Stimulated activated CD8-positive, alpha-beta memory T cell treated with anti-CD3 and anti-CD28 coated beads, Interleukin-7, amount 100 ng/mL, for 48 hours (primary cell): Measurements from ENCODE around the gene SLC26A2.
"Not testable (repeated sequence)": the region's sequence is repeated elsewhere in the genome, so short reads cannot be mapped to it uniquely, and the experiment has no call there.

Experiments
- DNase-seq, 2 donors: peaks; one replicate each; pipeline ENCODE4 v3.0.0-alpha.2; 2020; ENCODE audit warnings: low read depth in 1 of 2; ENCODE audit errors: extremely low read depth in 1 of 2

SLC26A2 gene

GRCh38 chr5:150000990-150001659 lies 40.6 kb downstream of the SLC26A2 start:
- peak in 1 of 2 donors; percentile 8 for DNase-seq

- peak; percentile 19 to 50 for DNase-seq
These were observed 41.3 kb downstream of the SLC26A2 start for GRCh38 chr5:150001660-150002486.

DNA sequence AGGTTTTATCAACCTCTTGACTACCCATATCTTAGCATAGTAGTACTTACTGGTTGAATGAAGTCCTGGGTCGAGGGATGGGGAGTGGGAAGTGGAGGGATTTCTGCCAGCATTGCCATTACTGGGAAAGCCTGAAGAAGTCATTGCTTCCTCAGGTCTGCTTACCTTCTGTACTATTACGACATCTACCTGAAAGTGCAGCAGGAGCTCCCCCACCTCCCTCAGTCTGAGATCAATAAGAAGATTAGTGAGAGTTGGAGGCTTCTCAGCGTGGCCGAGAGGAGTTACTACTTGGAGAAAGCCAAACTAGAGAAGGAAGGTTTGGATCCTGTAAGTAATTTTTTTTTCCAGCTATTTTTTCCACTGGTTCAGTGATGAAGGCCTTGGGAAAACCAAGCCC lies 45.8 kb downstream of the SLC26A2 start:
- no peak for DNase-seq

DNA sequence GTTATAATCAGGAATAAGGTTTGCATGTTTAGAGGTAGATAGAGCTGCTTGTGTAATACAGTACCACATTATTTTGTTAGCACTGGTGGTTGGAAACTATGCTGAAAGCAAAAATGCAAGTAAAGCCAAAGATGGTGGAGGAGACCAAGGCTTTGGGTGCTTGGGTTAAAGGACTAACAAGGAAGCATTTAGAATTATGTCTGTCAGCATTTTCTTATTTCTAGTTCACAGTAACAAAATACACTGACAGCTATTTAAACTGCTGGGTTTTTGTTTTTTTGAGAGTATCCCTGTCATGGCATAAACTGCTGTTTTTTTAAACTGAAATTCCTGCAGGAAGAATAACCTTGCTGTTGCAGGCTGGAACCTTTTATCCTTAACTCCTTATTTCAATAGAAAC lies 46.5 kb downstream of the SLC26A2 start:
- no peak for DNase-seq

GRCh38 chr5:150009671-150010387 lies 49.3 kb downstream of the SLC26A2 start:
- no peak for DNase-seq

DNA sequence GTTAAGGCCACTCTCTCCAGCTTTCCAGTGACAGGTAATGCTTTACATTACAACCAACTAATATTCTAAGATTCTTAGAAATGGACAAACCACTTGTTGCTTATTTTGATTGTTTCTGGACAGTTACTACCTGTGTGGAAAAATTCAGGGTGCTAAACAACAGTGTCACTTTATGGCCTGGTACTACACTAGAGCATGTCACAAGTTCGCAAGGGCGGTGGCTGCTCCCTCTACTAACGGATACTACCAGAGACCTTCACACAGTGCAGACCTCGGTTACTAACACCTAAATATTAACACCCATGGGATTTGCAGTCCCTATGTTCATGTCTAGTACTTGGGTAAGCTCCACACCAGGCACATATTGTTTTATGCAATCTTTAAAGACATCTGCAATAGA lies 53.4 kb downstream of the SLC26A2 start:
- no peak for DNase-seq

DNA sequence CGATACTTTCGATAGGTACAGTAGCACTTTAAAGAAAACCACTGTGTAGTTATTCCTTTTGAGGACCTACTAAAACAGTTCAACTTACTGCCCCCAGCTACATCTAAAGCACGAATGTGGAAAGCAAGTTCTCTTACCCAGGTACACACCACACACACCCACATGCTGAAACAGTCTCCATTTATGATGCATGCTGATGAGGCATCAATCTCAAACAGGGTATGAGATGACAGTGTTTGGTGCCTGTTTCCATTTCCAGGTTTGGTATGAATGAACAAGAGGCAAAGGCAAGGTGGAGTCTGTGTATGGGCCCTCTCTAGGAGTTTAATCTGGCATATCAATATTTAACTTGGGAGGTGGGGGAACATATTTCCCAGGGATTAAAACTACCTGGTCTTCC lies 53.9 kb downstream of the SLC26A2 start:
- no peak for DNase-seq

DNA sequence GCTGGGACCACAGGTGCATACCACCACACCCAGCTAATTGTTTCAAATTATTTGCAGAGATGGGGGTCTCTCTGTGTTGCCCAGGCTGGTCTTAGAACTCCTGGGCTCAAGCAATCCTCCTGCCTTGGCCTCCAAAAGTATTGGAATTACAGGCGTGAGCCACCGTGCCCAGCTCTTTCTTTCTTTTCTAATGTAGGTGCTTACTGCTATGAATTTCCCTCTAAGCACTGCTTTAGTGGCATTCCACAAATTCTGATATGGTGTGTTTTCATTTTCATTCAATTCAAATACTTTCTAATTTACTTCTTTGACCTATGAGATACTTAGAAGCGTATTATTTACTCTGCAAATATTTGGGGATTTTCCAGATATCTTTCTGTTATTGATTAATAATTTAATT lies 54.9 kb downstream of the SLC26A2 start:
- DNase-seq: no peak

DNA sequence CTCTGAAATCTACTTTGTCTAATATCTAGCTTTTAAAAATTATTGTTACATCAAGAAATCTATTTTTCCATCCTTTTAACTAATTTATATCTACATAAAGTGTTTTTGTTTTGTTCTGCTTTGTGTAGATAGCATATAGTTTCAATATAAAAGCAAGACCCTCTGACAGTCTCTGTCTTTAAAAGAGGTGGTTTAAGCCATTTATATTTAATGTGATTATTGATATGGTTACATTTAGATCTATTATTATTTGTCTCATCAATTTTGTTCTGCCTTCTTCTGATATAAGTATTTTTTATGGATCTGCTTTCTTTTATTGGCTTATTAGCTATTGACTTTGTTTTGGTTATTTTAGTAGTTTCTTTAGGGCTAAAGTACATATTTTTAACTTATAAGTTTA lies 56.0 kb downstream of the SLC26A2 start:
- no peak for DNase-seq

- no peak for DNase-seq
These were observed 56.9 kb downstream of the SLC26A2 start for GRCh38 chr5:150017226-150018005.

- DNase-seq: no peak
These were observed 59.7 kb downstream of the SLC26A2 start for GRCh38 chr5:150020249-150020648.

DNA sequence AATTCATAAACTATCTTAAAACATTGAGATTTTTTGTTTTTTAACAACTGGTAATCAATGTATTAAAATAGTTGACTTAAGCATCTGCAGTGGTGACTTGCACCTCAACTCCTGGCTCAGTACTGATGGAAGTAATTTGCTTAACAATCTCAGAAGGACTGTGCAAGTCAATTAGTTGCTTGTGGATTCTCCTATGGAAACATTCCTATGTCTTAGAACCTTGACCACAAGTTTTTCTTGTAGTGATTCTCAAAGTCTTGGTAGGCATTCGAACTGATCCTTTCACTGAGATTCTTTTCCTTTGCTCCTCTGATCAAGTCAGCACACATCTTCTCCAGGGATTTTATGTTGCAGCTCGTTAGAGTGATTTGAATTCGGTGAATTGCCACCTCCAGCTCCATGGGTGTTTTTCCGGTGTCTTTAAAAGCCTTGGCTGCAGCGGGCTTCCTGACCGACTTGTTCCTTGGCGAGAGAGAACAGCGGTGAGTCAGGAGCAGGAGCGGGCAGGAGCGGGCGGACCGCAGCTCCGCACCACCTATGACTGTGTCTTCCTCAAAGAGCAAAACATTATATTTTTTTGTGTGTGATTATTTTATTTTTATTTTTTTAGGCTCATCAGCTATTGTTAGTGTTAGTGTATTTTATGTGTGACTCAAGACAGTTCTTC lies 61.1 kb downstream of the SLC26A2 start:
- no peak for DNase-seq

- no peak for DNase-seq
These were observed 61.6 kb downstream of the SLC26A2 start for GRCh38 chr5:150022158-150022531.

- DNase-seq: no peak
These were observed 62.1 kb downstream of the SLC26A2 start for GRCh38 chr5:150022681-150023080.

DNA sequence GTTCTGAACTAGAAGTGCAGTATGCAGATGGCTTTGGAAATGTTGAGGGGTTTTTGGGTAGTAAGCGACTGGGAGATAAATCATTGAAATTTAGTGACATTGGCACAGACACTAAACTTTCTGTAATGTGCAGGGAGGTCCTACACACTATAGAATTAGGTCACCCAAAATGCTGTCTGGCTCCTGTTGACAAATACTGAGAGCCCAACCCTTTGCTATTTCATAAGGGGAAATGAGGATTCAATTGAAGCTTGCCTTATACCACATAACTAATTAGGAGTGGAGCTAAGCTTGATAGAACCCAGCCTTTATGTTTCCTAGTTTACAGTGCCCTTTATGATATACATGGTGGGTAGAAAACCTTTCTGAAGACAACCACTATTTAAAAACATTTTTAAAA lies 62.6 kb downstream of the SLC26A2 start:
- DNase-seq: no peak

- no peak for DNase-seq
These were observed 63.9 kb downstream of the SLC26A2 start for GRCh38 chr5:150024346-150024984.

DNA sequence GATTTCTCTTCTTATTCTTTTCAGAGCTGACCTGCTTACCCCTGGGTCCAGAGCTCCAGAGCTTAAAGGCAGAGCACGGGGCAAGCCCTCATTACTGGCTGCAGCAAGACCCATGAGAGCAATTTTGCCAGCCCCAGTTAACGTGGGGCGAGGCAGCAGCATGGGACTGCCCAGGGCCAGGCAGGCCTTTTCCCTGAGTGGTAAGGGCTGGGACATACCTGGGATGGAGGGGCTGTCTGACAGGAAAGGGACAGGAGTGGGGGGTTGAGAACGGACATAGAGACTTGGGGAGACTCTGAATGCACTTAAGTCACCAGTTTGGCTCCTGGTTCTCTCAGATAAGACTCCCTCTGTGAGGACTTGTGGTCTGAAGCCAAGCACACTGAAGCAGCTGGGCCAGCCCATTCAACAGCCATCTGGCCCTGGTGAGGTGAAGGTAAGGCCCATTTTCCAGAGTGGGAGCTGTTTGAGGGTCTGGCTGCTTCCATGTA lies 66.2 kb downstream of the SLC26A2 start:
- no peak for DNase-seq

GRCh38 chr5:150028047-150028446 lies 67.5 kb downstream of the SLC26A2 start:
- DNase-seq: not testable (repeated sequence)

GRCh38 chr5:150033334-150033733 lies 72.8 kb downstream of the SLC26A2 start:
- DNase-seq: no peak

DNA sequence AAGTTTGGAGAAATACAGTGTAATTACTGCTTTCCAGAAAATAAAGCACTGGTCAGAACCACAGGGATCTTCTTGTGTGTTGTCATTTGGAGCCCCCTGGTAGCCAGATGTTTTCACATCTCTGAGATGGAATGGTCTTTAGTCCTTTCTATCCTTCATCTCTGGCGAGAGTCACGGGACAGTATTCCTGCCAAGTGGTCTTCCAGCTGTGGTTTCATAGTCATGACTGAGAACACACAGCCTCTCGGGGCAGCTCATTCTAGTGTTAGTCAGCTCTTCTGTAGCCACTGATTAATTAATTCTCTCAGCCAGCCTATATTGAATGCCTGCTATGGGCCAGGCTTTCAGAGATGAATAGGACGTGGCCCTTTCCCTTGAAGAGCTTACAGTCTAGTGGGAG lies 74.1 kb downstream of the SLC26A2 start:
- DNase-seq: no peak
